Right lobe of liver (tissue), 6 donors: ENCODE measurements around the gene SLC38A5. TPM values are rescaled to one million over a fixed set of nuclear protein-coding genes. Genes with fewer than 3 reads are reported as not detected.
A peak's percentile ranks its signal among the peaks of the same experiment; 100 is the strongest.

Experiments used
- ATAC-seq, 4 donors: fragments of 200-7000 bp; cut with Tn5 transposase; one replicate each; pipeline ENCODE4 v1.9.1; 2020; ENCODE audit warnings: mild to moderate bottlenecking in 4 of 4, moderate library complexity in 4 of 4
- DNase-seq, 3 donors: peaks; one replicate each; pipeline ENCODE4 v3.0.0-alpha.2; 2020
- H3K27ac ChIP-seq, 3 donors: fragments of 200-600 bp; one replicate each; pipeline ENCODE4 v1.8.0; 2022
- H3K27me3 ChIP-seq, 2 donors: fragments of 200-600 bp; one replicate each; pipeline ENCODE4 v1.8.0; 2022
- H3K36me3 ChIP-seq, 4 donors: fragments of 200-600 bp; sonication (generic) in 1 of 4; one replicate each; pipeline versions ENCODE4 v1.5.1 to v1.8.0; 2017 to 2022; ENCODE audit warnings: control low read depth in 1 of 4
- H3K4me1 ChIP-seq, 4 donors: fragments of 200-600 bp; sonication (generic) in 1 of 4; one replicate each; pipeline versions ENCODE4 v1.5.1 to v1.8.0; 2017 to 2022; ENCODE audit warnings: control low read depth in 1 of 4
- H3K4me3 ChIP-seq, 3 donors: fragments of 200-600 bp; one replicate each; pipeline ENCODE4 v1.8.0; 2022
- H3K9me3 ChIP-seq, 4 donors: fragments of 200-600 bp; sonication (generic) in 1 of 4; one replicate each; pipeline versions ENCODE4 v1.5.1 to v1.8.0; 2017 to 2022; ENCODE audit warnings: control low read depth in 1 of 4
- POLR2A ChIP-seq: fragments of 450-650 bp; IDR thresholded peaks from one replicate; pipeline ENCODE4 v1.6.1; 2017; ENCODE audit warnings: antibody characterized with exemption, mild to moderate bottlenecking
- WGBS: methylation state at CpG from one replicate; pipeline ENCODE4 v1.1.6; 2018; ENCODE audit warnings: low coverage, low lambda C conversion rate; ENCODE audit not compliant: insufficient coverage; ENCODE audit errors: missing lambda C conversion rate; 5-methylcytosine and 5-hydroxymethylcytosine counted together
- intact Hi-C, 2 donors: fragments of 100-400 bp; cut with DNase I; formaldehyde crosslinking; loops; one replicate each; pipeline versions ENCODE4 v1.11.2 to v1.14.1; 2022
- total RNA-seq, 6 experiments: library from RNA; depleted of rRNA in 2 of 6; stranded (reverse); fragments of >200 nt in 2 of 6; fragmentation: NEBNext Ultra II Directional in 3 of 6; extraction: Animal tissue kit (Norgen Biotek cat#: 25700) in 3 of 6; gene quantifications; one replicate each; pipeline versions ENCODE4 v1.1.0 to v1.2.4, GENCODE V29; 2016 to 2023
- TF ChIP-seq, protein P1 (sequence below), 4 donors: fragments of 200-600 bp in 3 of 4; fragments of 450-650 bp in 1 of 4; IDR thresholded peaks; one replicate each; pipeline versions ENCODE4 v1.5.1 to v1.8.0; 2016 to 2022; ENCODE audit warnings: antibody characterized with exemption in 4 of 4, mild to moderate bottlenecking in 2 of 4
- donor health status: DM: no; HTN: yes; CAD: no.
- donor health status: DM: no; HTN: no; CAD: no.
- donor health status: DM: no; HTN: no; CAD: no.
- donor health status: DM: no; HTN: yes; CAD: no.
- donor health status: DM: no; HTN: yes; CAD: no.

SLC38A5 gene
- total RNA-seq, 6 experiments from 2014 or later = 0.22 to 1.4 (median 0.37) TPM; not detected in 1

DNA sequence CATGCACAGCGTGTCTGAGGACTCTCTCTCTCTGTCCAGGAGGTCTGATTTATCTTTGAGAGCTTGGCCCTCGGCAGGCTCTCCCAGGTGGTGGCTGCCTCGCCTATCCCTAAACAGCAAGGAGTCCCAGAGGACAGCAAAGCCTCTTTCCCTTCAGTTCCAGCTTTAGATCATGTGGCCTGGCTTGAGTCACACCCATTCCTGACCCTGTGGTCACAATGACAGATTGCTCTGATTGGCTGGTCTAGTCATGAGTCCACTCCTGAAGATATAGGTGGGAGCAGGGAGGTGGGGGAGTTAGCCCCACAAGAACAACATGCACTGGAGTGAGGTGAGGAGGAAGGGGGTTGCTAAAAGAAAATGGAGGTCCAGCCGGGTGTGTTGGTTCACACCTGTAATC is 26.6 kb upstream of the SLC38A5 start:
- 73% methylated on average over 2 of the region's 4 CpGs for WGBS
- DNase-seq = peak in 1 of 3 donors; percentile 2
- no peaks in the 10 kb centered on the region for H3K36me3 ChIP-seq
- TF ChIP-seq, protein P1, sequence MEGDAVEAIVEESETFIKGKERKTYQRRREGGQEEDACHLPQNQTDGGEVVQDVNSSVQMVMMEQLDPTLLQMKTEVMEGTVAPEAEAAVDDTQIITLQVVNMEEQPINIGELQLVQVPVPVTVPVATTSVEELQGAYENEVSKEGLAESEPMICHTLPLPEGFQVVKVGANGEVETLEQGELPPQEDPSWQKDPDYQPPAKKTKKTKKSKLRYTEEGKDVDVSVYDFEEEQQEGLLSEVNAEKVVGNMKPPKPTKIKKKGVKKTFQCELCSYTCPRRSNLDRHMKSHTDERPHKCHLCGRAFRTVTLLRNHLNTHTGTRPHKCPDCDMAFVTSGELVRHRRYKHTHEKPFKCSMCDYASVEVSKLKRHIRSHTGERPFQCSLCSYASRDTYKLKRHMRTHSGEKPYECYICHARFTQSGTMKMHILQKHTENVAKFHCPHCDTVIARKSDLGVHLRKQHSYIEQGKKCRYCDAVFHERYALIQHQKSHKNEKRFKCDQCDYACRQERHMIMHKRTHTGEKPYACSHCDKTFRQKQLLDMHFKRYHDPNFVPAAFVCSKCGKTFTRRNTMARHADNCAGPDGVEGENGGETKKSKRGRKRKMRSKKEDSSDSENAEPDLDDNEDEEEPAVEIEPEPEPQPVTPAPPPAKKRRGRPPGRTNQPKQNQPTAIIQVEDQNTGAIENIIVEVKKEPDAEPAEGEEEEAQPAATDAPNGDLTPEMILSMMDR (IDR thresholded peaks at IDR 0.05) = no peak
- TF ChIP-seq POLR2A = no peak
- intact Hi-C loops = no loop called here
- no peak overlapping the region for H3K27ac ChIP-seq
- no peak for ATAC-seq
- no peaks in the 10 kb centered on the region for H3K9me3 ChIP-seq
- no peak overlapping the region for H3K4me3 ChIP-seq
- no peaks in the 10 kb centered on the region for H3K4me1 ChIP-seq
- H3K27me3 ChIP-seq = no peaks in the 10 kb centered on the region

GRCh38 chrX:48493890-48494364 is 23.9 kb upstream of the SLC38A5 start:
- peak in 1 of 4 donors; percentile 33 for ATAC-seq
- Histone ChIP-seq H3K27ac (no peak overlapping the region), H3K9me3 (no peaks in the 10 kb centered on the region), H3K4me3 (no peak overlapping the region), H3K36me3 (no peaks in the 10 kb centered on the region), H3K4me1 (no peaks in the 10 kb centered on the region), H3K27me3 (no peaks in the 10 kb centered on the region)
- TF ChIP-seq, protein P1 (IDR thresholded peaks at IDR 0.05) = peak in 3 of 4 donors; percentile 12 to 20 (median 13)
- no peak for TF ChIP-seq POLR2A
- peak in 1 of 3 donors; percentile 27 for DNase-seq
- 27% methylated on average over 7 of the region's 10 CpGs for WGBS
- intact Hi-C loops = no loop called here

- no peaks in the 10 kb centered on the region for H3K4me1 ChIP-seq
- 53% methylated on average over 3 of the region's 7 CpGs for WGBS
- TF ChIP-seq POLR2A = no peak
- TF ChIP-seq, protein P1 (IDR thresholded peaks at IDR 0.05) = no peak
- no peaks in the 10 kb centered on the region for H3K27me3 ChIP-seq
- no peak overlapping the region for H3K4me3 ChIP-seq
- no peaks in the 10 kb centered on the region for H3K9me3 ChIP-seq
- intact Hi-C loops = no loop called here
- no peaks in the 10 kb centered on the region for H3K36me3 ChIP-seq
- DNase-seq = peak in 1 of 3 donors; percentile 27
- H3K27ac ChIP-seq = no peak overlapping the region
- peak in 2 of 4 donors; percentile 45 to 54 for ATAC-seq
Observed at GRCh38 chrX:48492293-48492910, 22.3 kb upstream of the SLC38A5 start.

GRCh38 chrX:48491809-48492208 is 21.7 kb upstream of the SLC38A5 start:
- 100% methylated on average over 1 of the region's 9 CpGs for WGBS
- no peaks in the 10 kb centered on the region for H3K27me3 ChIP-seq
- H3K27ac ChIP-seq = no peak overlapping the region
- intact Hi-C loops = no loop called here
- H3K36me3 ChIP-seq = no peaks in the 10 kb centered on the region
- DNase-seq (peak in 1 of 3 donors; percentile 27), ATAC-seq (no peak)
- H3K4me1 ChIP-seq = no peaks in the 10 kb centered on the region
- TF ChIP-seq, protein P1 (IDR thresholded peaks at IDR 0.05) = no peak
- no peak for TF ChIP-seq POLR2A
- H3K9me3 ChIP-seq = no peaks in the 10 kb centered on the region
- H3K4me3 ChIP-seq = no peak overlapping the region
